ENCODE data around the gene CNP.
A peak's percentile ranks its signal among the peaks of the same experiment; 100 is the strongest.
"Not testable (repeated sequence)": the region's sequence is repeated elsewhere in the genome, so short reads cannot be mapped to it uniquely, and the experiment has no call there.

Gene CNP

GRCh38 chr17:42010266-42010680 lies 43.7 kb downstream of the CNP start:
- DNase-seq, result not testable (repeated sequence)

- DNase-seq, result peak; percentile 71
Observed at GRCh38 chr17:42010898-42011516, 44.4 kb downstream of the CNP start.

GRCh38 chr17:42012363-42012762 lies 45.8 kb downstream of the CNP start:
- DNase-seq, result not testable (repeated sequence)

DNA sequence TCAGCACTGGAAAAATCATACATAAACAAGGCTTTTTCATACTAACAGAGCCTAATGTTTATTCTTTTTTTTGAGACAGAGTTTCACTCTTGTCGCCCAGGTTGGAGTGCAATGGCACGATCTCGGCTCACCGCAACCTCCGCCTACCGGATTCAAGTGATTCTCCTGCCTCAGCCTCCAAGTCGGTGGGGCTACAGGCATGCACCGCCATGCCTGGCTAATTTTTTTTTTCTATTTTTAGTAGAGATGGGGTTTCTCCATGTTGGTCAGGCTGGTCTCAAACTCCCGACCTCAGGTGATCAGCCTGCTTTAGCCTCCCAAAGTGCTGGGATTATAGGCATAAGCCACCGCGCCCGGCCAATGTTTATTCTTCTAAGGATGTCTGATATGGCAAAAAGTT lies 47.1 kb downstream of the CNP start:
- DNase-seq, result not testable (repeated sequence)

DNA sequence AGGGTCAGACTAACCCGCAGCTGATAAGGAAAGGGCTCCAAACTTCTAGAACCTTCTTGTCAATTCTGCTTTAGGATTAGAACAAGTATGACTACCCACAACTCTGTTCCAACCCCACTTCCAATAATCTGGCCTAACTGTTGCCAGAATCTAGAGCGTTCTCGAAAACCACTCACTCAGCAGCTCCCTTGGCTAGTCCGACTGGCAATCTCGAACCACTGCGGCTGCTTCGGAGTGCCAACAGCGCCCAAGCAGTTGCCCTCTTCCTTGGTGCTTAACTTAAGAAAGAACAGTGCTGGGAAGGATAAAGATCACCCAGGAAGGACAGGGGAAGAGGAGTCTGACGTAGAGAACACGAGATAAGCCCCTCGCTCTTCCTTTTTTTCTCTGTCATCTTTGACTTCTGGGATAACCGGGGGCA lies 49.8 kb downstream of the CNP start:
- peak; percentile 49 for DNase-seq

DNA sequence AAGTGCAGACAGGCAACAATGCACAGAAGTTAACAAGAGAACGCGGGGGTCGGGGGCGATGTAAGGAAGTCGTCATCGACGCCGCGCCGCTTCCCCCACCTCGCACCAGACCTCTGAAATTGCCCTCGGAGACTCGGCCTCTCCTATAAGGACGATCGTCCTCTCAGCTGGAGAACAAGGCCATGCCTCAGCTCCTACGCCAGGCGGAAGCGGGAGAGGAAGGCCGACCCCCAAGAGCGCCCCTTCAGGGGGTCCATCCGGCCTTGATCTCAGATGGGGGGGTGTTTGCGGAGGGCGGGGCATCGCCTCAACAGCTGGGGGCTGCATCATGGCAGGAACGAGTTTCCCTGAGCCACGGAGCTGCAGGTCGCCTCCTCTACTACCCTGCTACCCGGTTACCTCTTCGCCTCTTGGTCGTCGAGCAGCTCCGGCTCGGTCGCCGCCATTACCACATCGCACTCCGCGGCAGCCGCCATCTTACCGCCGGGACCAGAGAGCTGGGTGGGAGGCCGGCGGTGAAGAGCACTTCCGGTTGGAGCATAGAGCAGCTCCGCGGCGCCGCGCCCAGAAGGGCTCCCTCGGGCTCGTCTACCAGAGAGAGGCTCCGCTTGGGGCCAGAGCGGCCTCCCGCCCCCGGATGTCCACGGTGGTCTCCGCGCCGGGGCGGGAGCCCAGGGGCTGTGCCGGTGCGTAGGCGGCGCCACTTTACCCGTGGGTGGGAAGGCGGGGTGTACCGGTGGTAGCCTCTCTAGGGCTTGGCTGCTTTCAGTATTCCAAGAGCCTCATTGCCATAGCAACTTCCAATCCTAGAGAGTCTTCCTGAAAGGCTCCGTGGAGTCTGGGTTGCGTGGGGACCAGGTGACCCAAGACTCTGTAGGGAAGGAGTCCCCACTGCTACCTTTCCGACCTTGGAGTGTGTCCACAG lies 50.6 kb downstream of the CNP start, which contains the start of gene DNAJC7:
Gene DNAJC7, minus strand, starts transcription at position 499 of the 925 bp plus-strand sequence. Its CDS starts 23 bp downstream, at position 476.
- DNase-seq, result peak; percentile 91

DNA sequence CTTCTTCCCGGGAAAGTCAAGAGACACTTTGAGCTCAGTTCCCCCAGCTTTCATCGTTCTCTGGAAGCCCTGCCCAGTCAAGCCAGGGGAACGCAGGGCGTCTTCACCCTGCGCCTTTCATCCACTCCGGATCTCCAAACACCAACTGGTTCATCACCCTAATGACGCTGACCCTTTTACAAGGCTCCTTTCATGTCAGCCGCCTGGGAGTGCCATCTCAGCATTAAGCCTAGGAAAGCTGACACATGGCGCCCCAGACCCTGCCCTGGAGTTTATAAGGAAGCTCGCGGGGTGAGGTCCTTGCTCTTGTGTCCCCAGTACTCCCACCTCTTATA lies 51.2 kb downstream of the CNP start:
- DNase-seq, result peak; percentile 67

DNA sequence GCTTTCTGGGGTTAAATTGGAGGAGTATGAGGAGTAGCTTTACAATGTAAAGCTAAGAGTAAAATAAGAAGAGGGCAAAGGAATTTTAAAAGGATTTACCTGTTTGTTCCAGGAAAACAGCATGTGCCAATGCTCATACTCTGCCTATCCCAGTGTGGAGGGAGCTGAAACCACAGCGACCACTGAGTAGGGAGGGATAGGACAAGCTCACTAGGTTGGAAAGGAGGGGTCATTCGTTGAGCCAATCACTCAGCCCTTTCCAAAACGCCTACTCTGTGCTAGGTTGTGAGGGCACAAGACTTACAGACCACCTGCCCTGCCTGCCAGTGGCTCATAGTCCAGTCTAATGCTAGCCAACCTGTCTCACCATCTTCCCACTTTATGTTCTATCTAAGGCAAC lies 51.7 kb downstream of the CNP start:
- peak; percentile 72 for DNase-seq

GRCh38 chr17:42018988-42019387 lies 52.4 kb downstream of the CNP start:
- DNase-seq, result no peak

- peak; percentile 89 for DNase-seq
Observed at GRCh38 chr17:42019509-42020404, 53.2 kb downstream of the CNP start, which contains the start of gene NKIRAS2. Gene NKIRAS2 (plus strand): TSS chr17:42020090. CDS start chr17:42021578, 1,488 bp downstream.

- not testable (repeated sequence) for DNase-seq
Observed at GRCh38 chr17:42020845-42021244, 54.2 kb downstream of the CNP start.

DNA sequence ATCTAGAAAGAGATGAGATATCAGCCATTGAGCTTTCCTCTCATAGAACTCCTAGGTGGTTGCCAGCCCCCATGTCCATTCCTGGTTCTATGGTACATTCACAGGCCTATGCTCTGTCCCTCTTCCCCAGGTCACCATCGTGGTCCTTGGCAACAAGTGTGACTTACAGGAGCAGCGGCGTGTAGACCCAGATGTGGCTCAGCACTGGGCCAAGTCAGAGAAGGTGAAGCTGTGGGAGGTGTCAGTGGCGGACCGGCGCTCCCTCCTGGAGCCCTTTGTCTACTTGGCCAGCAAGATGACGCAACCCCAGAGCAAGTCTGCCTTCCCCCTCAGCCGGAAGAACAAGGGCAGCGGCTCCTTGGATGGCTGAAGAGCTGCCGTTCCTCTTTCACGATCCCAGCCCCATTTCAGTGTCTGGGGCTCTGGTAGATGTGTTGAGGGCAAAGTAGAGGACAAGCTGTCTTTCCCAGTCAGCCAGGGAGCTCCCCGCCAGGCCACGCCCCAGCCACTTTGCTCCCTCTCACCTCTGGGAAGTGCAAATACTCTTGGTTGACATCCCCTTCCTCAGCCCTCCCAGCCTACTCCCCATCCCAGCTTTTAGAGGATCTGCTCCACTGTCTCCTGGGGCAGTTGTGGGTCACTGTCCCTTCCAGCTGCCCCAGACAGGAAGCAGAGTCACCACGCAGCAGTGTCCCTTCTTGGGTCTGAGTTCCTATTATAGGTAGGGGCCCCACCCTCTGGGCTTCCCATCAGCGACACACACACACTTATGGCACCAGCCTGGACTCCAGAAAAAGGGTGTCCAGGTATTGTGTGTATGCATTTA lies 57.1 kb downstream of the CNP start:
- no peak for DNase-seq

DNA sequence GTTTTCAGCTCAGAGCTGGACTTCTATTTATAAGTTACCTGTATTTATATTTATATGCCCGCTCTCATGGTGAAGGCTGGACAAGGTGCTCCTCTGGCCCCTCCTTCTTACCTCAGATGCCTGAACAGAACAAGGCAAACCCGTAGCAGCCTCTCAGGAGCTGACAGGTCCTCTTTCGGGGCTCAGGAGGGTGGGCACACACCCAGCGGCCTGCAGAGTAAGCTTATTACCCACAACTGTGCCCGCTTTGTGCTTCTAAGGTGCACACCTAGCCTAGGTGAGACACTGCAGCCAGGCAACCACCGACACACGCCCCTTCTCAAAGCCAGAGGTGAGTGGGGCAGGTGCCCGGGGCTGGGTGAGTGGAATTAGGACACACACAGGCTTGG lies 58.6 kb downstream of the CNP start:
- no peak for DNase-seq

- DNase-seq, result peak; percentile 65
Observed at GRCh38 chr17:42025936-42026335, 59.3 kb downstream of the CNP start.

DNA sequence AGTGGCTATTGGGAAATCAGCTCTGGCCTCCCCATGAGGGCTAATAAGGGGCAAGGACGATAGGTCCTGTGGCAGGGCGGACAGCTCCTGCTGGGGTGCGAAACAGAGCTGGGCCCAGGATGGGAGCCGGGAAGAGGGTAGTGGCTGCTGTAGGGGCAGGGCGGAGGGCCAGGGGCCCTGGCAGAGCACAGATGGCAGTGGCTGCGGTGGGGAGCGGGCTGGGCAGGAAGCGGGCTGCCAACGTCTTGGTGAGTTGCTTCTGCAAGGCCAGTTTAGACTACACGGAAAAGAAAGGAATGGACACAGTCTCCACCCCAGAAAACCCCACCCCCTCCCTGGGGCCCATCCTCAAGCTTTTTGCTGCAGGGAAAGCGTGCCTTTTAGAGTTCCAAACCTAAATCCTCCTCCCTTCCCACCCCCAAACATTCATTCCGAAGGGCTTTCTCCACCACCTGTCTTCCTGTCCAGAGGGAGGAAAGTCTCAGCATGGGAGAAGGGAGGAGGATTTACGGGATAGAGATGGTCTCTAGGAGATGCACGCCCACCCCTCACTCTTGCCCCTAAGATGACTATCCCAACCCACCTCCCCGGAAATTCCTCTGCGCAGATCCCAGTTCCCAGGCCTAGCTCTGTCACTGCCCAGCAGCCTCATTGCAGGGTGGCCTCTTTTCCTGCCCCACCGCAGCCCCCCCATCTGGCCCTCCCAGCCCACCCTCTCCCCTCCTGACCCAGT lies 60.4 kb downstream of the CNP start:
- DNase-seq, result no peak

Measured in hematopoietic multipotent progenitor cell treated with erythropoietin and hydrocortisone succinate and interleukin-3 and kit ligand, for 8 days (in vitro differentiated cells).